HG03457 (cell line): ENCODE results near the gene ACOT4.
A peak's percentile ranks its signal among the peaks of the same experiment; 100 is the strongest.
"Not testable (repeated sequence)": the region's sequence is repeated elsewhere in the genome, so short reads cannot be mapped to it uniquely, and the experiment has no call there.

ENCODE experiments used
- ATAC-seq: cut with Tn5 transposase; IDR thresholded peaks from one replicate; pipeline ENCODE4 v1.9.1; 2021; ENCODE audit warnings: moderate number of reproducible peaks; ENCODE audit not compliant: unreplicated experiment

Gene ACOT4, protein sequence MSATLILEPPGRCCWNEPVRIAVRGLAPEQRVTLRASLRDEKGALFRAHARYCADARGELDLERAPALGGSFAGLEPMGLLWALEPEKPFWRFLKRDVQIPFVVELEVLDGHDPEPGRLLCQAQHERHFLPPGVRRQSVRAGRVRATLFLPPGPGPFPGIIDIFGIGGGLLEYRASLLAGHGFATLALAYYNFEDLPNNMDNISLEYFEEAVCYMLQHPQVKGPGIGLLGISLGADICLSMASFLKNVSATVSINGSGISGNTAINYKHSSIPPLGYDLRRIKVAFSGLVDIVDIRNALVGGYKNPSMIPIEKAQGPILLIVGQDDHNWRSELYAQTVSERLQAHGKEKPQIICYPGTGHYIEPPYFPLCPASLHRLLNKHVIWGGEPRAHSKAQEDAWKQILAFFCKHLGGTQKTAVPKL

DNA sequence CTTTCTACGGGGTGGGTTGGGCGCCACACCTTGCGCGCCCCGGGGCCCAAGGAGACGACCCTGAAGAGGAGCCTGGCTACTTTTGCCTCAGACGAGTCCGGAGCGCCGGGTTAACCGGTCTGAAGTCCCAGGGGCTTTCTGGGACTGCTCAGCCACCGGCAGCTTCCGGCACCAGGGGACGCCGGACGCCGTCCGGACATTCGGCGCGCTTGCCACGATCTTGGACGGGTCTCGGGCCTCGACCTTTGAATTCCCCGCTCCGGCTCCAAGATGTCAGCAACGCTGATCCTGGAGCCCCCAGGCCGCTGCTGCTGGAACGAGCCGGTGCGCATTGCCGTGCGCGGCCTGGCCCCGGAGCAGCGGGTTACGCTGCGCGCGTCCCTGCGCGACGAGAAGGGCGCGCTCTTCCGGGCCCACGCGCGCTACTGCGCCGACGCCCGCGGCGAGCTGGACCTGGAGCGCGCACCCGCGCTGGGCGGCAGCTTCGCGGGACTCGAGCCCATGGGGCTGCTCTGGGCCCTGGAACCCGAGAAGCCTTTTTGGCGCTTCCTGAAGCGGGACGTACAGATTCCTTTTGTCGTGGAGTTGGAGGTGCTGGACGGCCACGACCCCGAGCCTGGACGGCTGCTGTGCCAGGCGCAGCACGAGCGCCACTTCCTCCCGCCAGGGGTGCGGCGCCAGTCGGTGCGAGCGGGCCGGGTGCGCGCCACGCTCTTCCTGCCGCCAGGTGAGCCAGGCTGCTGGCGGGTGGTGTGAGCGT, at the start of gene ACOT4:
Gene ACOT4 (plus strand): TSS at position 184 of the 760 bp plus-strand sequence. CDS start 87 bp downstream, at position 271.
- ATAC-seq, result no peak

DNA sequence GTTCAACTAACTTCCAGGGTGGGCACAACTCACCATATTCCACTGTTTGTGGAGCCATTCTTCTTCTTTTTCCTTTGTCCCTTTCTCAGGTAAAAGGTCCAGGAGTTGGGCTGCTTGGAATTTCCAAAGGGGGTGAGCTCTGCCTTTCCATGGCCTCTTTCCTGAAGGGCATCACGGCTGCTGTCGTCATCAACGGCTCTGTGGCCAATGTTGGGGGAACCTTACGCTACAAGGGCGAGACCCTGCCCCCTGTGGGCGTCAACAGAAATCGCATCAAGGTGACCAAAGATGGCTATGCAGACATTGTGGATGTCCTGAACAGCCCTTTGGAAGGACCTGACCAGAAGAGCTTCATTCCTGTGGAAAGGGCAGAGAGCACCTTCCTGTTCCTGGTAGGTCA, 48.7 kb upstream of the ACOT4 start:
- not testable (repeated sequence) for ATAC-seq

DNA sequence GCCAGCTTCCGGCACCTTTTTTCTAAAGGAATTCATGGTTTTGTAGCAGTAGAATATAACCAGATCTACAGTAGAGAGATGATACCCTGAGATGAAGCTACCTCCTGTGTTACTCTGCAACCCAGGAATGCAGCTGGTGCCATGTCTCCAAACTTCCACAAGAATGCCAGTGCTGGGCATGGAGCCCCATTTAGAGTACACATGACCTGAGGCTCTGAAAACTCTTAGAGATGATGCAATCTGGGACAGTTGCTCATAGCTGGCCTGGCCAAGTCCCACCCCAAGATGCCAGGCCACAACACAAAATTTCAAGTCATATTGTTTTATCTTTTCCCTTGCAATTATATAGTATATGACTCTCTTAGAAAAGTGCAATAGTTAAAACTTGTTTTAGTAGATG, 46.3 kb upstream of the ACOT4 start:
- not testable (repeated sequence) for ATAC-seq

DNA sequence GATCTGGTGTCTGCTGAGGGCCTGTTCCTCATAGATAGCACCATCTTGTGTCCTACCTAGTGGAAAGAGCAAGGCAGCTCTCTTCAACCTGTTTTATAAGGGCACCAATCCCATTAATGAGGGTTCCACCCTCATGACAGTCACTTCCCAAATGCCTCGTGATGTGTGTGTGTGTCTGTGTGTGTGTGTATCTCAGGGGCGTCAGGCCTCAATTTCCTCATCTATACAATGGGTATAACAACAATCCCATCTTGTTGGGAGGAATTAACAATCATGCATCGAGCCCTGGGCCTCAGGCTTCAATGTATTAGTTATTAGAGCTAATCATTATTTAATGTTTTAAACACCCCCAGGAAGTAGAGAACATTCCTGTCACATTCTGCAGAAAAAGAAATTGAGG, 42.6 kb upstream of the ACOT4 start:
- ATAC-seq, result not testable (repeated sequence)

DNA sequence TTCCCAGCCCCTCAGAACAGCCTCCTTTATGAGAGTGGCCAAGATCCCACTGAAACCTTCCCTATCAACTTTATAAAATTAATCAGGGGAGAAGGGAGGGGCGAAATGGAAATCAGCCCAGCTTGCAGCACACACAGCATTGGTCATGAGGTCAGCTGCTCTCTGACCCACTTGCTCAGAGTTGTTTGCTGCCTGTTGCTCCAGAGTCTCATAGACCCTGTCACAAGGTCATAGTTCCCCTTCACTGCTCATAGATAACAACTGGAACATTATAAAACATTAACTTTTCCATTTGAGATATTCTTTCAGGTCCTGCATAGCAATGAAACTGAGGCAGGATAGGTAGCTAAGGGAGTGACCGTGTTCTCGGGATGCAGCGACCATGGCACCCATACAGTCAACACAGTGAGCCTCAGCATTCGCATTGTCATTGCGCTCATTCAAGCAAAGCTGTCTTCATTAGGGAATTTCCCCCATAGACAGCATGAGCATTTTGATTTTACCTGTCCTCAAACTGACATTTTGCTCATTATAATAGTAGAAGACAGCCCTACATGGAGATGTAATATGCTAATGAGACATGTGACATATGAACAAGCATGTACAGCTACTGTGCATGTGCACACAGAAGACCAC, 41.7 kb upstream of the ACOT4 start:
- not testable (repeated sequence) for ATAC-seq

DNA sequence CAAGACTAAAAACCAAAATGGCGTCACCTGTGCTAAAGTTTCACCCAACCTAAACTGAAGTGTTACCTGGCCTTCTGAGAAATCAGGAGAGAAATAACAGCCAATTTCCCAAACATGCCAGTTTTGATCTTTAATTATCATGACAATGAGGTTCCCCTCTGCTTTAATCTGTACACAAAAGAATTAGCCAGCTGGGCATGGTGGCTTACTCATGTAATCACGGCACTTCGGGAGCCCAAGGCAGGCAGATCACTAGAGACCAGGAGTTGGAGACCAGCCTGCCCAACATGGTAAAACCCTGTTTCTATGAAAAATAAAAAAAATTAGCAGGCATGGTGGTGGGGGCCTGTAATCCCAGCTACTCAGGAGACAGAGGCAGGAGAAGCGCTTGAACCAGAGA, 37.8 kb upstream of the ACOT4 start:
- ATAC-seq, result no peak

DNA sequence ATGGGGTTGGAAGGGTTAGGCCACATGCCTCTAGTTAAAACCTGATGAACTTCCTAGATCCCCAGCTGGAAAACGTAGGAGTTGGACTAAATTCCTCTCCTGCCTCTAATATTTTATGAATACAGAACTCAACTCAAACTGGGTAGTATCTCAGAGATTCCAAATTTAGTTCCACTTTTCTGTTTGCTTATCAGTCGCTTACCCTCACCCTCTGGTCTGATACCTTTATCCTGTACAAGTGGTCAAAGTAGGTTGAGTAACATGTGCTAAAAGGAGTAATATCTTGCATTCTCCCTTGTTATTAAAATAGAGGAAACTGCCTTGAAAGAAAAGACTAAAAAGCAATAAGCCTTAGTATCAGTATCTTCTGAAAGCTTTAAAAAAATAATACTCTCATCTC, 34.5 kb upstream of the ACOT4 start:
- ATAC-seq, result not testable (repeated sequence)

DNA sequence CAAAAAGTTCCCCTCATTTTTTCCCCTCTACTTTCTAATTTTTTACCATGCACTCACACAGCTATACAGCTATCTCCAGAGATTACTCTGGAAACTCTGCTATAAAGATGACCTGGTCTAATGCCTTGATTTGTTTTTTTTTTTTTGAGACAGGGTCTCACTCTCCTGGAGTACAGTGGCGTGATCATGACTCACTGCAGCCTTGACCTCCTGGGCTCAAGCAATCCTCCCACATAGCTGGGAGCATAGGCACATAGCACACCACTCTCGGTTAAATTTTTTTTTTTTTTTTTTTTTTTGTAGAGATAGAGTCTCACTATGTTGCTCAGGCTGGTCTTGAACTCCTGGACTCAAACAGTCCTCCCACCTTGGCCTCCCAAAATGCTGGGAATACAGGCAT, 33.4 kb upstream of the ACOT4 start:
- not testable (repeated sequence) for ATAC-seq

DNA sequence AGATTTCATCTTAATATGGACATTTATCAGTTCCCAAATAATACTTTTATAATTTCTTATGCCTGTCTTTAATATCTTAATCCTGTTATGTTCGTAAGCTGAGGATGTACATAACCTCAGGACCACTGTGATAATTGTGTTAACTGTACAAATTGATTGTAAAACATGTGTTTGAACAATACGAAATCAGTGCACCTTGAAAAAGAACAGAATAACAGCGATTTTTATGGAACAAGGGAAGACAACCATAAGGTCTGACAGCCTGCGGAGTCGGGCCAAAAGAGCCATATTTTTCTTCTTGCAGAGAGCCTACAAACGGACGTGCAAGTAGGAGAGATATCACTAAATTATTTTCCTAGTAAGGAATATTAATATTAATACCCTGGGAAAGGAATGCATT, 29.4 kb upstream of the ACOT4 start:
- not testable (repeated sequence) for ATAC-seq

DNA sequence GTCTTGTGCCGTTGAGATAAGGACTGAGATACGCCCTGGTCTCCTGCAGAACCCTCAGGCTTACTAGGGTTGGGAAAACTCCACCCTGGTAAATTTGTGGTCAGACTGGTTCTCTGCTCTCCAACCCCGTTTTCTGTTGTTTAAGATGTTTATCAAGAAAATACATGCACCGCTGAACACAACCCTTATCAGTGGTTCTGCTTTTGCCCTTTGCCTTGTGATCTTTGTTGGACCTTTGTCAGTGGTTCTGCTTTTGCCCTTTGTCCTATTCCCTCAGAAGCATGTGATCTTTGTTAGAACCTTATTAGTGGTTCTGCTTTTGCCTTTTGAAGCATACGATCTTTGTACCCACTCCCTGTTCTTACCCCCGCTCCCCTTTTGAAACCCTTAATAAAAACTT, 29.0 kb upstream of the ACOT4 start:
- ATAC-seq, result not testable (repeated sequence)

DNA sequence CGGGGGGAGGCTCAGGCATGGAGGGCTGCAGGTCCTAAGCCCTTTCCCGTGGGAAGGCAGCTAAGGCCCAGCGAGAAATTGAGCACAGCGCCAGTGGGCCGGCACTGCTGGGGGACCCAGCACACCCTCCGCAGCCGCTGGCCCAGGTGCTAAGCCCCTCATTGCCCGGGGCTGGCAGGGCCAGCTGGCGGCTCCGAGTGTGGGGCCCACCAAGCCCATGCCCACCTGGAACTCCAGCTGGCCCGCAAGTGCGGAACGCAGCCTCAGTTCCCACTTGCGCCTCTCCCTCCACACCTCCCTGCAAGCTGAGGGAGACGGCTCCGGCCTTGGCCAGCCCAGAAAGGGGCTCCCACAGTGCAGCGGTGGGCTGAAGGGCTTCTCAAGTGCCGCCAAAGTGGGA, 25.2 kb upstream of the ACOT4 start:
- ATAC-seq, result not testable (repeated sequence)

DNA sequence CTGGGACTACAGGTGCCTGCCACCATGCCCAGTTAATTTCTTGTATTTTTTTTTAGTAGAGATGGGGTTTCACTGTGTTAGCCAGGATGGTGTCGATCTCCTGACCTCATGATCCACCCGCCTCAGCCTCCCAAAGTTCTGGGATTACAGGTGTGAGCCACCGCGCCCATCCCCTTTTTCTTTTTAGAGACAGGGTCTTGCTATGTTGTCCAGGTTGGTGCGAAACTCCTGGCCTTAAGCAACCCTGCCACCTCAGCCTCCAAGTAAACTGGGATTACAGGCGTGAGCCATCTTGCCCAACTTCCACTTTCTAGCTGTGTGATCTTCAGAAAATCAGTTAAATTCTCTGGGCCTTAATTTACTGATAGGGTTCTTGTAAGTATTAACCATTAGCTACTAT, 24.7 kb upstream of the ACOT4 start:
- ATAC-seq, result not testable (repeated sequence)

DNA sequence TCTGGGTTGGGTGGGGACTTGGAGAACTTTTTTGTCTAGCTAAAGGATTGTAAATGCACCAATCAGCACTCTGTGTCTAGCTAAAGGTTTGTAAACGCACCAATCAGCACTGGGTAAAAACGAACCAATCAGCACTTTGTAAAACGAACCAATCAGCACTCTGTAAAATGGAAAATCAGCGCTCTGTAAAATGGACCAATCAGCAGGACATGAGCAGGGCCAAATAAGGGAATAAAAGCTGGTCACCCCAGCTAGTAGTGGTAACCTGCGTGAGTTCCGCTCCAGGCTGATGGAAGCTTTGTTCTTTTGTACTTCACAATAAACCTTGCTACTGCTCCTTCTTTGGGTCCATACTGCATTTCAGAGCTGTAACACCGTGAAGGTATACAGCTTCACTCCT, 24.3 kb upstream of the ACOT4 start:
- ATAC-seq, result no peak

DNA sequence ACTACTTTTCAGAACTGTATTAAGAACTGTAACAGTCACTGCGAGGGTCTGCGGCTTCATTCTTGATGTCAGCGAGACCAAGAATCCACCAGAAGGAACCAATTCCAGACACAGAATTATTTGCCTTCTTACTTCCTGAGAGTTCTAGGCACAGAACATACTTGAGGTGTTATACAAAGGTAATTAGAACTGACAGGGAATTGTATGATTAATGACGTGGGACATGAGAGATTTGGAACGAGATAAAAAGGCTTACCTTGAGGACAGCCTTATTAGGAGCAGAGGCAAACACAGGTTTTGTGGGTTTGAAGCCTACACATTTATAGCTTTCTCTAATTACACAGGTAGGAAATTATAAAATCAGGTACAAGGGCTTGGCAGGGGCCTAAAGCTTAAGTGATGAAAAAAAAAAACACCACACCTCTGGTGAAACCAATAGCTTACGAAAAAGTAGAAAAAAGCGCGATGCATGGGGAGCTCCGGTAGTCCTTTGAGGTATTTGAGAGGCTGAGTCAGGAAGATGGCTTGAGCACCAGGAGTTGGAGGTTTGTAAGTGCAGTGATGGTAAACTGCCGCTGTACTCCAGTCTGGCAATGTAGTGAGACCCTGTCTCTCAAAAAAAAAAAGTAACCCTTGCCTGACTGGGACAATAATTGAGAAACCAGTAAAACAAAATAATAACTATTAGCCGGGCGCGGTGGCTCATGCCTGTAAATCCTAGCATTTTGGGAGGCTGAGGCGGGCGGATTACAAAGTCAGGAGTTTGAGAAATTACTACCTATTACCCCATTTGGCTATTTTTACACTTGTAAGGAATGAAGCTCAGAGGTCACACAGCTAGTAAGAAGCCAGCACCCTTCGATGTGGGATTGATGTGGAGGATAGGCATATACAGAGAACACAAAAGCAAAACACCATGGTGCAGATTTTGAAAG, 23.5 kb upstream of the ACOT4 start:
- ATAC-seq, result no peak

DNA sequence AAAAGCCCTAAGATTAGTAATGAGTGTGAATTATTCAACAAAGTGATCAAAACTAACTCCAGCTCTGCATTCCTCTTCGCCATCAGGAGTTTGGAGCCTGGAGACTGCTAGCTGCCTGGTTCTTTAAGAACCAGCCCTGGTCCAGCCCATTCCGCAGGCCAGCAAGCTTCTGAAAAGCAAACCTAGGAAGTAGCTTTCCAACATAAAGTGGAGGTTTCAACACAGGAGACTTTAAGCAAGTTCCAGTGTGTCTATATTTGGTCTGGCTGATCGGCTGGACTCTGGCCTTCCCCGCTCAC, 22.8 kb upstream of the ACOT4 start:
- not testable (repeated sequence) for ATAC-seq

DNA sequence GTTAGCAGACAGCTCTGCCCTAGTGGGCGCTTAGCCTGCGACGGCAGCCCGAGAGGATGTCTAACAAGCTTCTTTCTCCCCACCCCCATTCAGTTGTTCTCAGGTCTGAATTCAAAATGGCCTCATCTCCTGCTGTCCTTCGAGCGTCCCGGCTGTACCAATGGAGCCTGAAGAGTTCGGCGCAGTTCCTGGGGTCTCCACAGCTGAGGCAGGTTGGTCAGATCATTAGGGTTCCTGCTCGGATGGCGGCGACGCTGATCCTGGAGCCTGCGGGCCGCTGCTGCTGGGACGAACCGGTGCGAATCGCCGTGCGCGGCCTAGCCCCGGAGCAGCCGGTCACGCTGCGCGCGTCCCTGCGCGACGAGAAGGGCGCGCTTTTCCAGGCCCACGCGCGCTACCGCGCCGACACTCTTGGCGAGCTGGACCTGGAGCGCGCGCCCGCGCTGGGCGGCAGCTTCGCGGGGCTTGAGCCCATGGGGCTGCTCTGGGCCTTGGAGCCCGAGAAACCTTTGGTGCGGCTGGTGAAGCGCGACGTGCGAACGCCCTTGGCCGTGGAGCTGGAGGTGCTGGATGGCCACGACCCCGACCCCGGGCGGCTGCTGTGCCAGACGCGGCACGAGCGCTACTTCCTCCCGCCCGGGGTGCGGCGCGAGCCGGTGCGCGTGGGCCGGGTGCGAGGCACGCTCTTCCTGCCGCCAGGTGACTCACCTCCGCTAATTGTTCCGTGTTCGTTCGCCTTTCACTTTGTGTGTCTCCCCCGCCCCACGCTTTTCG, 22.3 kb upstream of the ACOT4 start, which contains the start of gene ACOT2:
Gene ACOT2 (plus strand): TSS at position 29 of the 774 bp plus-strand sequence. CDS start 28 bp downstream, at position 57.
- ATAC-seq, result peak; percentile 40

DNA sequence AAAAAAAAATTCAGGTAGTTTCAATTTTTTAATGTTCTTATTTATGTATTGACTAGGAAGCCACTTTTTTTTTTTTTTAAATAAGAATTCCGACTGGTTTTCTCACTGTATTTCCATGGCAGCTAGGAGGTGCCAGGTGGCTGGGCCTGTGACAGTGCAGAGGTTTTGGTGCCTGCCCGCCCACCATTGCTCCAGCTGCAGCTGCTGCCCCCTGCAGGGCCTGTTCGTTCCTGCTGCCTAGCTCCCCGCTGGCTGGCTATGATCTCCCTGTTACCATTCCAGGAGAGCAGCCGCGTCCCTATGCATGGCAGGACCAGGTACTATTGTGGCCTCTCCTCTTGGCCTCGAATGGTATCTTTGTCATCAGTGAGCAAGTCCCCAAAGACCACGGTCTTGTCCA, 20.8 kb upstream of the ACOT4 start:
- ATAC-seq, result peak; percentile 44

DNA sequence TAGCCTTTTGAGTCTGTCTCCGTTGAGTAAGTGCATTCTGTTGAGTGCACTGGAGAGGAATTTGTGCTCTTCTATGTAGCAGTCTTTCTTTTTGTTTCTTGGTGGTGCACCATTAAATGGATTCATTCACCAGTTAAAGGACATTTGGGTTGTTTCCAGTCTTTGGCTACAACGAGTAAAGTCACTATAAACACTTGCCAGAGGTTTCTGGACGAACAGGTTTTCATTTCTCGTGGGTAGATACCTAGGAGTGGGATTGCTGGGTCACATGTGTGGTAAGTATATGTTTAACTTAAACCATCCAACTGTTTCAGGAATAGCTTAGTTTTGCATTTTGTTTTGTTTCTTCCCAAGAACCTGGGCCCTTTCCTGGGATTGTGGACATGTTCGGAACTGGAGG, 18.6 kb upstream of the ACOT4 start:
- not testable (repeated sequence) for ATAC-seq

DNA sequence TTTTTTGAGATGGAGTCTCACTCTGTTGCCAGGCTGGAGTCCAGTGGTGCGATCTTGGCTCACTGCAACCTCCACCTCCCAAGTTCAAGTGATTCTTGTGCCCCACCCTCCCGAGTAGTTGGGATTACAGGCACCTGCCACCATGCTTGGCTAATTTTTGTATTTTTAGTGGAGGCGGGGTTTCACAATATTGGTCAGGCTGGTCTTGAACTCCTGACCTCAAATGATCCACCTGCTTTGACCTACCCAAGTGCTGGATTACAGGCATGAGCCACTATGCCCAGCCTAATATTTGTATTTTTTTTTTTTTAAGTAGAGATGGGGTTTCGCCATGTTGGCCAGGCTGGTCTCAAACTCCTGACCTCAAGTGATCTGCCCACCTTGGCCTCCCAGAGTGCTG, 17.9 kb upstream of the ACOT4 start:
- ATAC-seq, result not testable (repeated sequence)

DNA sequence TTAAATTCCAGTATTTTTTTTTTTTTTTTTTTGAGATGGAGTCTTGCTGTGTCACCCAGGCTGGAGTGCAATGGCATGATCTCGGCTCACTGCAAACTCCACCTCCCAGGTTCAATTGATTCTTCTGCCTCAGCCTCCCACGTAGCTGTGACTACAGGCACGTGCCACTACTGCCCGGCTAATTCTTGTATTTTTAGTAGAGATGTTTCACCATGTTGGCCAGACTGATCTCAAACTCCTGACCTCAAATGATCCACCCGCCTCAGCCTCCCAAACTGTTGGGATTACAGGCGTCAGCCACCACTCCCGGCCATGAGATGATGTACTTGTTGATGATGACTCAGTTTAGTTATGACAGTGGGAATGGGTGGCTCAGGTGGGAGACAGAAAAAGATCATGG, 17.4 kb upstream of the ACOT4 start:
- not testable (repeated sequence) for ATAC-seq
